HG03520 (cell line): ENCODE data around the gene STAM.

Experiments used
- ATAC-seq: cut with Tn5 transposase; IDR thresholded peaks from one replicate; pipeline ENCODE4 v1.9.1; 2021; ENCODE audit warnings: mild to moderate bottlenecking, moderate library complexity; ENCODE audit not compliant: unreplicated experiment

The STAM gene

GRCh38 chr10:17645621-17646345, 1.8 kb downstream of the STAM start:
- no peak for ATAC-seq

GRCh38 chr10:17647326-17647725, 3.4 kb downstream of the STAM start:
- ATAC-seq: no peak

GRCh38 chr10:17648243-17649035, 4.5 kb downstream of the STAM start:
- ATAC-seq: no peak

GRCh38 chr10:17649052-17649451, 5.1 kb downstream of the STAM start:
- ATAC-seq: no peak

GRCh38 chr10:17649836-17650235, 5.9 kb downstream of the STAM start:
- ATAC-seq: no peak

DNA sequence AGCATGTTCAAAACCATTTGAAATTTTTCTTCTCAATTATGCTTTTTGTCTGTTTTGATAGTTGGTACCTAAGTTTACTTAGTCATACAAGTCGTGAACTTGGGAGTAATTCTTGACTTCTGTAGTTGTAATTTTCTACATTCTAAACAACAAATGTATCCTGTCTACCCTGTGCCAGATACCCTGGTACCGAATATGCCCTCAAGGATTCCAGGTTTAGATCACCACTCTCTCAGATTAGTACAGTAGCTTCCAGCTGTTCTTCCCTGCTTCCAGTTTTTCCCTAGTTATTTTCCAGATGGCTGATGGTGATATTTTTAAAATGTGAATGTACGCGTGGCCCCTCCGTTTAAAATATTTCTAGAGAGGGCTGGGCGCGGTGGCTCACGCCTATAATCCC, 6.5 kb downstream of the STAM start:
- ATAC-seq: no peak

DNA sequence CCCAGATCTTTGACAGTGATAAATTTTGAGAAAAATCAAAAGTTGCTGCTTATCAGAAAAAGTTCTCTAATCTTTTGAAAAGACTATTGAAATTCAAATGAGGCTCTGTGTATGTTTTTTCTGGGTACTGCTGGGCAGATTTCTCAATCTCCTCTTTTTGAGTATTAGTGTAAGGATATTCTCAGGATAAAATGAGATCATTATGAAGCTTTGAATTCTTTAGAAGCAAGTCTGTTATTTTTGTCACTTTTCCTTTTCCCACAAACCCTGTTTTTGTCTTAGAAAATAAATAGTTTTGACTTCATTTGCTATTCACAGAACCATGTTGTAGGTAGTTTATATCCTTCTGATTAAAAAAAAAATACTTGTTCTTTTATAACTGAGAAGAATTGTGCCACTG, 7.9 kb downstream of the STAM start:
- no peak for ATAC-seq

DNA sequence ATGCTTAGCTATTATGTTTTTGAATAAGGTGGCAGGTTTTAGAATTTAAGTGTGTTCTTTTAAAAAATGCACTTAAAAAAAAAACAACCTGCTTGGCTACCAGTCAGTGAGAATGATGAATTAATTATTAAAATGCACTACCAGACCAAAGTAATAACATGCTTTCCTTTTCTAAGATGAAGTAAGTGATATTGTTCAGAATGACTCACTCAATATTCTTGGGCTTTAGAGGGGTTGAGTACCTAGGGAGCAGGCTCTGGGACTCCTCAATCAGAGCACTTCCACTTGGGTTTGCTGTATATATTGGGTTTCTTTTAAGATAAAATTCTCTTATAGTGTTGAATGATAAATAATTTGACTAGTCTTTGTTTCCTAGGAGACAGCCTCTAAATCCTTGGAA, 8.6 kb downstream of the STAM start:
- no peak for ATAC-seq

DNA sequence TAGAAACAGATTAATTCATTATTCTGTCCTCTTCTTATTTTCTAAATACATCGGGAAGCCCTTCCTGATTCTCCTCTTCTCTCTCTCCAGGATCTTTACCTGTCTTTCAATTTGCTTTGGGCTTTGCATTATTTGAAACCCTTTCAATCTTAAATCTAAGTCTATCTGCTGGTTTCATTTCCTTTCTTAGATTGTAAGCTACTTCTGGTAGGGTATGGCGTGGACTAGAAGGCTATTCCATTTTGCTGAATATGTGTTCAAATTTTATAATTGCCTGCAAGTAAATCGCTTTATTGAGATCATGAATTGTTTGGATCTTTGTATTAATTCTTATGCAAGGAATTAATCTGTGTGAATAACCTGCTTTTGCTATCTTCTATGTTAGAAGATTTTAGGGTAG, 11.1 kb downstream of the STAM start:
- peak; percentile 15 for ATAC-seq

DNA sequence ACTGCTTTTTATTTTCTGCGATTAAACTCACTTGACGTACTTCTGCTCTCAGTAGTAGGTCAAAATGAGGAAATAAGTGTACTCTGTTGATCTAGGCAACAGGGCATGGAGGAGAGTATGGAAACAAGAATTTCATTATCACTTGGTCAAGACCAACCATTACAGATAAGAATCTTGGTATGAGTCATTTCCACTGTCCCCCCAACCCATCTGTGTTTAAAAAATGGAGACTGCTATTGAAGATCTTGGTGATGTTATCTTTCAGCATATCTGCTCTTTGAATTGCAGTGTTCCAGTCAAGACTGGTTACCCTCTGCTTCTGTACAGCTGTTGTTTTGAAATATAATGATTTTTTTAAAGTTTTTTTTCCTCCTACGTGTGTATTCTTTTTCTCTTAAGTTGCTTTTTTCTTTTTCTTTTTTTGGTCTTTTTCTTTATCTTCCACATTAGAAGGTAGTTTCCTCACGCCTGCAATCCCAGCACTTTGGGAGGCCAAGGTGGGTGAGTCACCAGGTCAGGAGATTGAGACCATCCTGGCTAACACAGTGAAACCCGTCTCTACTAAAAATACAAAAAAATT, 11.7 kb downstream of the STAM start:
- ATAC-seq: peak; percentile 93

DNA sequence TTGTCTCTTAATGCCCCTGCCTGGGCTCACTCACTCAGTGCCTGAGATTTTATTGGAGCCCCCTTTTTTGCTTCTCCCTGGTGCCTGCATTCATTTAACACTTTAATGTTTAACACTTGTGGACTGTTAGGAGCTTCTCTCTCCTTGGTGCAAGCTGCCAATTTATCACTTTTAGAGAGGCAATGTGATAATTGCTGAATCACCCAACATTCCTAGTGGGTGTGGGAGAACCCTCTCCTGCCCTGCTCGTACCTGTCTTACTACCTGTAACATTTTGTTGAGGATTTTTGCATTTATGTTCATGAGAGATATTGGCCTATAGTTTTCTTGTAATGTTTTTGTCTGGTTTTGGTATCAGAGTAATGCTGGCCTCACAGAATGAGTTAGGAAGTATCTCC, 13.2 kb downstream of the STAM start:
- no peak for ATAC-seq

- ATAC-seq: no peak
Observed at GRCh38 chr10:17659365-17659764, 15.4 kb downstream of the STAM start.

DNA sequence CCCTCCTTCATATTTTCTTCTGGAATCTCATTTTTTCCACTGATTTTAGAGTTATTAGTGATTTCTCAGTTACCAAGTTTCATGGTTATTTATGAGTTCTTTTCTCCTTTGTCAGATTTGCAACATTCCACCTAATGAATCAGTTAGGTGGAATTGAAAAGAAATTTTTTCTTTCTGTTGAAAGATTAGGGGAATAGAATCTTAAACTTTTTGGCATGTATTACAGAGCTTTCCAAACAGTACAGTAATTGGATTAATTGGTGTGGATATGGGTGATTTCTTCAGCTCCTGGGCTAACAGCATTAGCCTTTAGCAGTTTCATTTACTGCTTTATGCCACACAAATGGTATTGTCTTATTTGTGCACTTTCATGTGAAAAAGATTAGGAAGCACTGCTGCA, 17.0 kb downstream of the STAM start:
- ATAC-seq: no peak

DNA sequence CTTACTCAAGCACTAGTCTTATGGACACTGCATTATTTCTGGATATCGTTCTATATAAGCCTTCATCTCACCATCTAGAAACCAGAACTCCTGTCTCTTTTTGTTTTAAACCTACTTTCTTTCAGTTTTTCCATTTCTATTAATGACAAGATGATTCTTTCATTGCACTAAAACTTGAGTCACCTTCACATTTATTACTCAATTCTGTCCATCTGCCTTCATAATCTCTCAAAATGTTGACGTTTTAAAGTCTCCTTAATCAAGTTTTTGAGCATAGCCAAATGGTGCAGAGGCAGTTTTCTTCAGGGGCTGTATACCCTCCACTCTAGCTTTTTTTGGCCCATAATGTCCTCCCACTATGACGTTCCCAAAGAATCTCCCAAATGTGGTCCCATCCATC, 17.6 kb downstream of the STAM start:
- ATAC-seq: no peak

GRCh38 chr10:17662193-17663138, 18.5 kb downstream of the STAM start:
- ATAC-seq: no peak

DNA sequence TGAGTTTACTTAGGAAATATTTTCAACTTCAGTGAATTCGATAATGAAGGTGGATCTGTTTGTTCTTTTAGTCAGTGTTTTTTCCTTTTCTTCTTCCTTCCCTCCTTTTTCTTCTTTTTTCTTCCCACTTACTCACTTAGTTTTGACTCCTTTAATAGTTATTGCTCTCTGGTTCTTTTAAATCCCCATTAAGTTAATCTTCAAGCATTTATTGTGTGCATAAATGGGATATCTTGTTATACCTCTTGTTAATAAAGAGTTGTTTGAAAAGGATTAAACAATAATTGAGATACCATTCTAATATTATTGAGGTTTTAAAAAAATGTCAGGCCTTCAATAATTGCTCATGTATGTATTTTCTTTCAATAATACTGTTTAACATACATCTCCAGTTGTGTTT, 19.5 kb downstream of the STAM start:
- ATAC-seq: no peak

DNA sequence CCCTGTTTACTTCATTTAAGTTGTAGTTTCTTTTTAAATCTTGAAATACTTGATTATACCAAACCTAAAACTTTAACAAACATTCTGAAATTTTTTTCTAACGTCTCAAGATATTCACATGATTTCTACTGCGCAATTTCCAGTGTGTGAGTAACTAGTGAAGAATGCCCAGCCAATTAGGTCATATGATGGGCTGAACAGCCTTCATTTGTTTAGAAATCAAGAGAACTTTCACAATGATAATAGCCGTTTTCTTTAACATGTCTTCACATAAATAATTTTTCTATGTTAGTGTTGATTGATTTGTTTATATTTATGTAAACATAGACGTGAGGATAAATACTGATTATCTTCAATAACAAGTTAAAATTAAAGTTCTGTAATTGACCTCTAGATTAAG, 21.8 kb downstream of the STAM start:
- no peak for ATAC-seq

GRCh38 chr10:17668435-17669184, 24.7 kb downstream of the STAM start:
- peak; percentile 41 for ATAC-seq

GRCh38 chr10:17669185-17669872, 25.4 kb downstream of the STAM start:
- peak; percentile 34 for ATAC-seq

GRCh38 chr10:17671307-17671706, 27.4 kb downstream of the STAM start:
- no peak for ATAC-seq
